ENCODE measurements around the gene TMEM212.
A peak's percentile ranks its signal among the peaks of the same experiment; 100 is the strongest.

Gene TMEM212

DNA sequence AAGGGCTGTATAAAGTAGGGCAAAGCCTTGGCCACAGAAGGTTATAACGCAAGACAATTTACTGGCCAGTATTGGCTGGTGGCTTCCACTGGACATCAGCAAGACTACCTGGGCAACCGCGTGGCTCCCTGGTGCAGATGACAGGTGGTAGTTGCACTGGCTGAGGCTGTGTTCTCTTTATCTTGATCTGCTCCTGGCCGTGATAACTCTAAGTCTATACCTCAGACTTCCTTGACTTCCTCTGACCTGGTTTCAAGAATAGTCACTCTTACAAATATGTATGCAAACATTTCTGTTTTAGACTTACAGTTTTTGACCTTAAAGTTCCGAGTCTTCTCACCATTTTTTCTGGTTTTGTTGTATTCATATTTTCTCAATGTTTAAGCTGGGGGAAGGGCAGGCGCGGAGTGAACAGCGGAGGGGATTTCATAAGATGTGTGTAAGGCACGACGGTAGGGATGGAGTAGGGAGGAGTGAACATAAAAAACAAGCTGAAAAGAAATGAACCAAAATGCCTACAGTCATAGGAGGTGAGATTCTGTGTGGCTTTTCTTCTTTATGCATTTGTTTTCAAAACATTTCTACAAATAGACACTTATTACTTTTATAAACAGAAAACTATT lies 15.2 kb upstream of the TMEM212 start:
- TF ChIP-seq, protein P1, sequence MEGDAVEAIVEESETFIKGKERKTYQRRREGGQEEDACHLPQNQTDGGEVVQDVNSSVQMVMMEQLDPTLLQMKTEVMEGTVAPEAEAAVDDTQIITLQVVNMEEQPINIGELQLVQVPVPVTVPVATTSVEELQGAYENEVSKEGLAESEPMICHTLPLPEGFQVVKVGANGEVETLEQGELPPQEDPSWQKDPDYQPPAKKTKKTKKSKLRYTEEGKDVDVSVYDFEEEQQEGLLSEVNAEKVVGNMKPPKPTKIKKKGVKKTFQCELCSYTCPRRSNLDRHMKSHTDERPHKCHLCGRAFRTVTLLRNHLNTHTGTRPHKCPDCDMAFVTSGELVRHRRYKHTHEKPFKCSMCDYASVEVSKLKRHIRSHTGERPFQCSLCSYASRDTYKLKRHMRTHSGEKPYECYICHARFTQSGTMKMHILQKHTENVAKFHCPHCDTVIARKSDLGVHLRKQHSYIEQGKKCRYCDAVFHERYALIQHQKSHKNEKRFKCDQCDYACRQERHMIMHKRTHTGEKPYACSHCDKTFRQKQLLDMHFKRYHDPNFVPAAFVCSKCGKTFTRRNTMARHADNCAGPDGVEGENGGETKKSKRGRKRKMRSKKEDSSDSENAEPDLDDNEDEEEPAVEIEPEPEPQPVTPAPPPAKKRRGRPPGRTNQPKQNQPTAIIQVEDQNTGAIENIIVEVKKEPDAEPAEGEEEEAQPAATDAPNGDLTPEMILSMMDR (IDR thresholded peaks at IDR 0.05; ENCODE audit: borderline replicate concordance, insufficient read depth, low read depth, low read length), result no peak
- no peak overlapping the region for H3K4me3 ChIP-seq (ENCODE audit: low read depth, low read length)

DNA sequence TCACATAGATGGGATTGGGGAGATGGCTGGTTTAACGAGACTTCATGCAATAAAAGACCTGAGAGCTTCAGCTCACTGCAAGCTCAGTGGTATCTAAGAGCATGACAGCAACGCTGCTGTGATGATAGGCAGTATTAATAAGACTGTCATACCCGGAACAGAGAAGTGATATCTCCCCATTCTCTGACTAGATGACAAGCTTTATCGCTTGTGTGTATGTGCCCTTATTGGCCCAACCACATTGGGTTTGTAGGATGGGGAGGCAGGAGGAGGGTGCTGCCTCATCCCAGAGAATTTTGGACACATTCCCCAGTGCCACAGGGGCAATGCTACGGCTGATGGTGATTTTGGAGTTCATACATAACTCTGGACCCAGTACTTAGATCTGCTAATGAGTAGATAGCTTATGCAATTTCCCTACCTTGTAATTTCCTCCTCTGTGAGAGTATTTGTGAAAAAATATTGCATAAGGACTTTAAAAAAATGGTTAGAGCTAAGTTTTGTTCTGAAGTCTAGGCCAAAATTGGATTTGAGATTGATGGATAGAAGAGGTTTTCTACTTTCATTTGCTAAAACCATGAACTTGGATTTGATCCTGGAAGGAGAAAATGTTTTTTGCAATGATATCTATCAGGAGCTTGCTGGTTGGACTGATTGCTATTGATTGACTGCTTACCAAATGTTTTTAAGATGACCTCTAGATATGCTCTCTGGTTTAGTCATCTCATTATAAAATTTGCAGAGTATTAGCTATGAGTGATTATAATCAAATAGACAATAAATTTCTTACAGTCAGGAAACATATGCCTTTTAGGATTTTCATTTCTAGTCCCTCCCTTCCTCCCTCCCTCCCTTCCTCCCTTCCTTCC lies 14.0 kb upstream of the TMEM212 start:
- TF ChIP-seq, protein P1 (IDR thresholded peaks at IDR 0.05; ENCODE audit: borderline replicate concordance, insufficient read depth, low read depth, low read length), result no peak
- H3K4me3 ChIP-seq (ENCODE audit: low read depth, low read length), result no peak overlapping the region

- TF ChIP-seq, protein P1 (IDR thresholded peaks at IDR 0.05; ENCODE audit: borderline replicate concordance, insufficient read depth, low read depth, low read length), result peak; percentile 78
- no peak overlapping the region for H3K4me3 ChIP-seq (ENCODE audit: low read depth, low read length)
These were observed 13.2 kb upstream of the TMEM212 start for GRCh38 chr3:171829841-171830517.

GRCh38 chr3:171830518-171830875 lies 12.7 kb upstream of the TMEM212 start:
- H3K4me3 ChIP-seq (ENCODE audit: low read depth, low read length), result no peak overlapping the region
- TF ChIP-seq, protein P1 (IDR thresholded peaks at IDR 0.05; ENCODE audit: borderline replicate concordance, insufficient read depth, low read depth, low read length), result no peak

DNA sequence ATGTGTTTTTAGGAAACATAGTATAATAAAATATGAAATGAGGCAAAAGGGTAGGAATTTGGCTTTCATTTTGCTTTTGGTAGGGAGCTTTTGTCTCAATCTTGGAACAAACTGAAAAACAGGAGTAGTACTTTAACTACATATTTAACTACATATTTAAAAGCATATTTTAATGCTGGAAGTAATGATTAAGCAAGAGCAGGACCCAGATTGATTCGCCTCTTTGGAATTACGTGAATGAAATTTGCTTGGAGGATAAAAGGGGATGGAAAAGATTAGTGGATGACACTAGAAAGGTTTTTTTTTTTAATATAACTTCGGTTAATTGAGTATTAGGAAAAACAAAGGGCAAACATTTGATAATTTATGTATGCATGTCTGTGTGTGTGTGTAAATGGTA lies 11.2 kb upstream of the TMEM212 start:
- no peak overlapping the region for H3K4me3 ChIP-seq (ENCODE audit: low read depth, low read length)
- TF ChIP-seq, protein P1 (IDR thresholded peaks at IDR 0.05; ENCODE audit: borderline replicate concordance, insufficient read depth, low read depth, low read length), result no peak

DNA sequence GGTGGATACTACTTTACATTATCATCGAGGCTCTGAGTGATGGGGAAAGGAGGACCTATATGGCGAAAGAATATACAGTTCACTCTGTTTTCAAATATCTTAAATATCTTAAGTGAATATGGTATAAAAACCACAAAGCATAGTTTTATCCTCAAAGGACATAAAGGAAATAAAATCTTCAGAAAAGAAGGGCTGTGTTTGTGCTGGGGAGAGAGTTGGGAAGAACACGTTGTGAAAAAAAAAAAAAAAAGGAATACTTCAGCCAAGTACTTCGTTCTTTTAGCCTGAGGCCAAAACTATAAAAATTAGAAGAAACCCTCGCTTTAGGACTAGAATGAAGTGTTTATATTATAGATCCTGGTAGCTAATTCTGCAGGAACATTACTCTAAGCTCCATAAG lies 10.2 kb upstream of the TMEM212 start:
- TF ChIP-seq, protein P1 (IDR thresholded peaks at IDR 0.05; ENCODE audit: borderline replicate concordance, insufficient read depth, low read depth, low read length), result no peak
- no peak overlapping the region for H3K4me3 ChIP-seq (ENCODE audit: low read depth, low read length)

Measured in GM12875 (cell line).